GM19240 (cell line): Measurements from ENCODE around the gene TTC21A.
A peak's percentile ranks its signal among the peaks of the same experiment; 100 is the strongest.
"Not testable (repeated sequence)": the region's sequence is repeated elsewhere in the genome, so short reads cannot be mapped to it uniquely, and the experiment has no call there.

Source experiments
- DNase-seq: peaks from one replicate; pipeline ENCODE4 v3.0.0; 2011; ENCODE audit warnings: low spot score; ENCODE audit not compliant: insufficient read length

TTC21A gene, protein sequence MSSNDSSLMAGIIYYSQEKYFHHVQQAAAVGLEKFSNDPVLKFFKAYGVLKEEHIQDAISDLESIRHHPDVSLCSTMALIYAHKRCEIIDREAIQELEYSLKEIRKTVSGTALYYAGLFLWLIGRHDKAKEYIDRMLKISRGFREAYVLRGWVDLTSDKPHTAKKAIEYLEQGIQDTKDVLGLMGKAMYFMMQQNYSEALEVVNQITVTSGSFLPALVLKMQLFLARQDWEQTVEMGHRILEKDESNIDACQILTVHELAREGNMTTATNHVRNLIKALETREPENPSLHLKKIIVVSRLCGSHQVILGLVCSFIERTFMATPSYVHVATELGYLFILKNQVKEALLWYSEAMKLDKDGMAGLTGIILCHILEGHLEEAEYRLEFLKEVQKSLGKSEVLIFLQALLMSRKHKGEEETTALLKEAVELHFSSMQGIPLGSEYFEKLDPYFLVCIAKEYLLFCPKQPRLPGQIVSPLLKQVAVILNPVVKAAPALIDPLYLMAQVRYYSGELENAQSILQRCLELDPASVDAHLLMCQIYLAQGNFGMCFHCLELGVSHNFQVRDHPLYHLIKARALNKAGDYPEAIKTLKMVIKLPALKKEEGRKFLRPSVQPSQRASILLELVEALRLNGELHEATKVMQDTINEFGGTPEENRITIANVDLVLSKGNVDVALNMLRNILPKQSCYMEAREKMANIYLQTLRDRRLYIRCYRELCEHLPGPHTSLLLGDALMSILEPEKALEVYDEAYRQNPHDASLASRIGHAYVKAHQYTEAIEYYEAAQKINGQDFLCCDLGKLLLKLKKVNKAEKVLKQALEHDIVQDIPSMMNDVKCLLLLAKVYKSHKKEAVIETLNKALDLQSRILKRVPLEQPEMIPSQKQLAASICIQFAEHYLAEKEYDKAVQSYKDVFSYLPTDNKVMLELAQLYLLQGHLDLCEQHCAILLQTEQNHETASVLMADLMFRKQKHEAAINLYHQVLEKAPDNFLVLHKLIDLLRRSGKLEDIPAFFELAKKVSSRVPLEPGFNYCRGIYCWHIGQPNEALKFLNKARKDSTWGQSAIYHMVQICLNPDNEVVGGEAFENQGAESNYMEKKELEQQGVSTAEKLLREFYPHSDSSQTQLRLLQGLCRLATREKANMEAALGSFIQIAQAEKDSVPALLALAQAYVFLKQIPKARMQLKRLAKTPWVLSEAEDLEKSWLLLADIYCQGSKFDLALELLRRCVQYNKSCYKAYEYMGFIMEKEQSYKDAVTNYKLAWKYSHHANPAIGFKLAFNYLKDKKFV (N-terminal part only)

DNA sequence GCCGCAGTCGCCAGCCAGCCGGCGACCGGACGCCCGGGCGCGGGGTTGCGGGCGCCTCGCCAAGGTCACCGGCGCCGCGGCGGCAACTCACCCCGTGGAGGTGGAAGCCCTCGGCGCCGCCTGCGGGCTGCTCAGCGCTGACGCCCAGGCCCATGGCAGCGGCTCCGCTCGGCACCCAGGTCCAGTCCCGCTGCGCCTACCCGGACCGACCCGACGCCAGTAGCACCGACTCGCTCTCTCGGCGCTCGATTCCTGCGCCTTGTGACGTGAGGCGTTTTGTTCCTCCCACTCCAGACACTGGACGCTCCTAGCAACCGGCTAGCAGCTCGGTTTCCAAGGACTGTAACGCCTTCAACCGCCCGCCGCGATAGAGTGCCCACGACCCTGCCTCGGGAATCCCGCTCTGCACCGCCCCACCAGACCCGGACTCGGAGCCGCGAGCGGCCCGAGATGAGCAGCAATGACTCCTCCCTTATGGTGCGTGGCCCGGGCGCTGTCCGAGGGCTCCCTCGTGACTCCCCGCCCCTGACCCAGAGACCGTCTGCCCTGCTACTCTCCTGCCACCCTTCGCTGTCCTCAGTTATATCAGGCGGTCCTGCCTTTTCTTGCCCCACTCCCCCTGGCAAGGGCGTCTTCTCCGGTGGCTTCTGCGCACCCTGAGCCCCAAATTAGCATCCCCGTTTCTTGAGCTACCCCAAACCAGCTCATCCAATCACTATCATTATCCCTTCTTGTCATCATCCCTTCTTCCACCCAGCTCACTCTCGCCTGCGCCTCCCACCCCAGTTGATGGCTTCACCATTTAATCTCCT, at the start of gene TTC21A, which contains the start of gene GORASP1:
TSS of gene TTC21A (plus strand) at position 293 of the 812 bp plus-strand sequence. CDS start at position 451, 158 bp downstream.
TSS of gene GORASP1 (minus strand) at position 240 of the 812 bp plus-strand sequence. CDS start at position 154, 86 bp downstream.
- peak; percentile 63 for DNase-seq

DNA sequence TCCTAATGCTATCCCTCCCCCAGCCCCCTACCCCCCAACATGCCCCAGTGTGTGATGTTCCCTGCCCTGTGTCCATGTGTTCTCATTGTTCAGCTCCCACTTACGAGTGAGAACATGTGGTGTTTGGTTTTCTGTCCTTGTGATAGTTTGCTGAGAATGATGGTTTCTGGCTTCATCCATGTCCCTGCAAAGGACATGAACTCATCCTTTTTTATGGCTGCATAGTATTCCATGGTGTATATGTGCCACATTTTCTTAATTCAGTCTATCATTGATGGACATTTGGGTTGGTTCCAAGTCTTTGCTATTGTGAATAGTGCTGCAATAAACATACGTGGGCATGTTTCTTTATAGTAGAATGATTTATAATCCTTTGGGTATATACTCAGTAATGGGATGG, 46.3 kb upstream of the TTC21A start:
- not testable (repeated sequence) for DNase-seq

DNA sequence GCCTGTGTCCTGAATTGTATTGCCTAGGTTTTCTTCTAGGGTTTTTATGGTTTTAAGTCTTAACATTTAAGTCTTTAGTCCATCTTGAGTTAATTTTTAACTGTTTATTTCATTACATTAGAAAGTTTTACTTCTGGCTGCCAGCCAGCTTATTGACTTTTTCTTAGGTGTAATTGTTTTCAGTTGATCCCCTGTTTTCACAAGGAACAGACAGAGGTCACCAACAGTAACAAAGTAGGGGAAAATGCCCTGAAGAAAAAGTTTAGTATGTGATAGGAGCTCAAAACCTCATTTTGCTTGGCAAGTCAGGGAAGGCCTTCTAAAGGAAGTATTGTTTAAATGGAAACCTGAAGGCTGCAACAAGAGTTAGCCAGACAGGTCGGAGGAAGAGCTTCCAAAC, 45.3 kb upstream of the TTC21A start:
- DNase-seq: no peak

DNA sequence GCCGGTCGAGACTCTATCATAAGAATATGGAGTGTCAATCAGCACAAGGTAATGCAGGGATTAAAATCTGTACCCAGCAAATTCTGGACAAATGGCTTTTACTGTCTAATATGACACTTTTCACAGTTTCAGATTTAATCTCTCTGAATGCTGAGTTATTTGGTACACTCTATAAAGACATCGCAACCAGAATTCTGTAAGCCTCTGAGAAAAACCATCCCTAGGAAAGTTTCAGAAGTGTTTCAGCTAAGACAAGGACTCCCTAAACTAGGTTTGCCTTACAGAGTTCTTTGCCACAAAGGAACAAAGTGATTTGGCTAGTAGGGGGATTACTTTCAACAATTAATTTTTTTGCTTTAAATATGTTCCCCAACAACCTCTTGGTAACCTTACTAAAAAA, 44.3 kb upstream of the TTC21A start:
- no peak for DNase-seq

DNA sequence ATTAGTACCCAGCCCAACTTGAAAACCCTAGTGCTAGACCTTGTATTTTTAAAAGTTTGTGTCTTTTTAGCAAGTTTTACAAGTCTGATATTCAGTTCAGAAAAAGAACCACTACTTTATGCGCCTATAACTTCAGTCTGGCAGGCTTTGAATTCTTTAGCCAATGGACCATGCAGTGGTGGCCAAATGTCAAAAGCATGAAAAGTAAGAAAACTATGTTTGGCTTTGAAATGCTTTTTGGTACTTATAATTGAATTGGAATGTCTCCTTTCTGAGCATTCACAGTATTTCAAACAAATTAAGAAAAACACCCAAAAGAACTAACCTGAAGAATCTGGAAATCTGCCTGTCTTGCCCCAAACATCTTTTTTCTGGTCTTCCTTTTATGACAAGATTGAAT, 42.8 kb upstream of the TTC21A start:
- DNase-seq: no peak

DNA sequence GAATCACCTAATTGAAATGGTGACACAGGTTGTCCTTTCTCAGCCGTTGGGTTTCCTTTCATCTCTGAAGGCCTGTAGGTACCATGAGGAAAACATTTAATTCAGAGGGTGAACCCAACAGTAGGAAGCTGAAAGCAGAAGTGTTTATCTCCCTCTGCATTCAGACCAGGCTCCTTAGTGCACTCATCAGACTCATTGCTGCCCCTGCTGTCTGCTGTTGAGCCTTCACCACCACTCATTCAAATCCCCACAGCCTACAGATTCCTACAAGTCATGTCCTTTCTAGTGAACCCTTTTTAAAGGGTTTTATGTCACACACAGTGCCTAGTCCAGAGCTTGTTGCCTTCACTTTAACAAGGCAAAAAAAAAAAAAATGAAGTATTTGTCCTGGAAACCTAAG, 42.3 kb upstream of the TTC21A start:
- peak; percentile 30 for DNase-seq

DNA sequence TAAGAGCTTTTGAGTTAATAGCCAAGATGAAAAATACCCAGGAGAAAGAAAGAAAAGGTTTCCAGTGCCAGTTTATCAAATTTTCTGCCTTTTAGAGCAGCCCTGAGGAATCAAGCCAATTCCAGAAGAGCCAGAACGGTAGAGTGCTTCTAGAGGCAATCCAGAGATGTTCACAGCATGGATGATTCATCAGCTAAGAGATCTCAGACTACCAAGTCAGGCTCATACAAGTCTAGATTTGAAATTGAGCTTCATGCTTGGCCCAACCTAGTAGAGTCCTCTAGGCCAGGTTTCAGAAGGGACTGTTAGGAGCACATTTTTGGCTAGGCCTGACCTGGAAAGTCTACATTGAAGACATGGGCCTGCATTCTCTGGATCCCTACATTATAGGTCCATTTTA, 40.2 kb upstream of the TTC21A start:
- no peak for DNase-seq

DNA sequence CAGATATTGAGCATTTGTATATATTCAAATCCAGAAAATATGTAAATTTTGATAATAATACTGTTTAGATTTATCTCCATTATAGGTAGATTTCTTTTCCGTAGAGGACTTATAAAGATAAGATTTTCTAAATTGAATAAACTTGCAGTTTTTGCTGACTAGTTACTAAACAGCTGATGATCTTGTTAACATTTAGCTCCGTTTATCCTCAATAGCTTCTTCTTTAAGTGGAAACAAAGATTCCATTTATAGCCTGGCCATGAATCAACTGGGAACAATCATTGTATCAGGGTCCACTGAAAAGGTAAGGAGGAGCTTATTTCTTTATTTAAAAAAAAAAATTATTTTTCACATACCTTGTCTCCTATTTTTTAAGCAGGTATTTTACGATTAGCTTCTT, 38.9 kb upstream of the TTC21A start:
- DNase-seq: no peak

DNA sequence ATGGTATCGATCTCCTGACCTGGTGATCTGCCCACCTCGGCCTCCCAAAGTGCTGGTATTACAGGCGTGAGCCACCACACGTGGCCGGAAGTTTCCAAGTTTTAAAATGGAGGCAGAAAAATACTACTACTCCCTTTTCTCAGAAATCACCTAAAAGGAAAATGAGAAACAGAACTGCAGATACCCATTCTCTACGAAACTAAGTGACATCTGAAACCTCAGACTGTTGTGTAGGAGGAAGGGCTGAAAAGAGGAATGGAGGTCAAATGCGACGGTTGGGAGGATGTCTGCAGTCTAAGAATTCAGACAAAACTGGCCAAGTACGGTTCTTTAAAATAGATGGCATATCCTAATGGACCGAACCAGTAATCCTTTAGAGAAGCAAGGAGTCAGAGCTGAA, 31.6 kb upstream of the TTC21A start:
- DNase-seq: no peak

DNA sequence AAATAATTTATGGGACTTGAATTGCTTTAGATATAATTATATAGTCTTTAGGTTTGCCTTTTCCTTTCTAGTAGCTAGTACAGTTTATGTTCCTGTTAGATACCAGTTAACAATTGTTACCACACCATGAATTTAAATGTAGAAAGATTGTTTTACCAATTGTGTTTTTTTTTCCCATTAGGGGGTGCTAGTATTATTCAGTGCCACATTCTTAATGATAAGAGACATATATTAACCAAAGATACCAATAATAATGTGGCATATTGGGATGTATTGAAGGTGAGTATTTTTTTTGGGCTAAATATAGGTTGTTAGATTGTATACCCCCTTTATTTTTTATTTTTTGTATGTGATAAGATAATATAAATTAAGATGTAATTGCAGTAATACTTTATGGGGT, 27.9 kb upstream of the TTC21A start:
- no peak for DNase-seq

DNA sequence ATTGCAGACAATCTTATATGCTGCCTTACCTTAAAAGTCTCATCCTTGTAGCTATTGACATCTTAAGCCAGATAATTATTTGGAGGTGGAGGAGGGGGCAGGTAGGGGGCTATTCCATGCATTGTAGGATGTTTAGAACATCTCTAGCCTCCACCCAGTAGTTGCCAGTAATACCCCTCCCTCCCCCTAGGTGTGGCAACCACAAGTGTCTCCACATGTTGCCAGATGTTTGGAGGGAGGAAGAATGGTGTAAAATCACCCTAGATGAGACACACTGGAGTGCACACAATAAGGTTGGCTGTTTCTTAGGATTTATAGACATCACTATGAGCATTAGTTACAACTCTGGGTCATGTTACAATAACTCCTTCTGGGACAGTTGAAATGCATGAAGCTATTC, 27.5 kb upstream of the TTC21A start:
- DNase-seq: no peak

DNA sequence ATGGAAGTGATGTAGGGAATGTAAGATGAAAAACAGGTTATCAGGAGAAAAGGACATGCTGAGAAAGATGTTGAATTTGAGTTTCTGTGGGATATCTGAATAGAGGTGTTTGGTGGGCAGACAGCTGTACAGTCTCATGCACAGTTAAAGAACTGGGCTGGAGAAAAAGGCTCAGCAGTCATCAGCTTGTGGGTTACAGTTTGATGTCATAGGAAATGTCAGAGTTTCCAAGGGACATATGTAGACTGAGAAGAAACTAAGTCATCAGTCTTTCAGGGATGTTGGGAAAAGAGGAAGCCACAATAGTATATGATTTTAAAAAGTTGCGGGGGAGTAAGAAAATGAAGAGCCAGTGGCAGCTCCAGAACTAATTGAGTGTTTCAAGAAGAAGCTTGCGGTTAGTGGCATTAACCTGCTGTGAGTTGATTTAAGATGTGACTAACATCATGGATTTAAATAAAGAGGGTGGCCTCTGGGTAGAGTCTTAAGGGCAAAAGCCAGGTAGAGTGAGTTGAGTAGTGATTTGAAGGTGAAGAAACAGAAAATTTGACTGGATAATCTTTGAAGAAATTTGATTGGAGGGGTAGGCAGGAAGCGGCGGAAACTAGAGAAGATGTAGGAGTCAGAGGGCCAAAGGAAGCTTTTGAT, 24.7 kb upstream of the TTC21A start:
- no peak for DNase-seq

DNA sequence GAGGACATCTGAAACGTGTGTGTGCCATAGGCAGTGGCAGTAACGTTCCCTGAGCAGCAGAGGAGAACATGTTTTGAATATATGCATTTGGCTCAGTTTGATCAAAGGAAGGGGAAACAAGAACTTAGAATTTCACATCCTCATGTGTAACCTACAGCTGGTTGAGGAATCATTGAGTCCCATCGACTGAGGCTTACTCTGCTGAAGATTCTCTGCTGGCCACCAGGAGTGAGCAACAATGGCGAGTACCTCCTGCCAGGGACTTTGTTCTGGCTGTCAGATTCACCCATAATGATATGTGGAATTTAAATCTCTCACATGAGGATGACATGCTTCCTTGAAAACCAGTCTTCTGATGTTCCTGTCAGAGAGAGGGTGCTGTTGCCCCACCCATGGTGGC, 21.3 kb upstream of the TTC21A start:
- no peak for DNase-seq

DNA sequence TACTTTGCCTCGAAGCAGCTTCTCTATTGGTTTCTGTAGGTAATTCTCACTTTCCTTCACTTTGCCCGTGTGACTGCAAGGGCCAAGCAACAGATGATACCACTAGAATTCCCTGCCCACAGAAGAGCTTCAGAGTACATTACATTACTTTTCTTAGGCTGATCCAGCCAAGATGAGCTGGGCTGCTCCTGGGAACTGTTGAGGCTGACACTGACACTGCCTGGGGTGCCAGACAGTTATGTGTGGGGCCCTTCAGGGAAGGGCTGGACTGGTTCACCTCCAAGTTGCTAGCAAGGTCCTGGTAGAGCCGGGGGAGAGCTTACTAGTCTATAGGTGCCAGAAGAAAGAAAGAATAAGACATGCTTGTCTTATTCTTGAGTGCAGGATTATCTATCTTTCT, 19.0 kb upstream of the TTC21A start:
- no peak for DNase-seq

DNA sequence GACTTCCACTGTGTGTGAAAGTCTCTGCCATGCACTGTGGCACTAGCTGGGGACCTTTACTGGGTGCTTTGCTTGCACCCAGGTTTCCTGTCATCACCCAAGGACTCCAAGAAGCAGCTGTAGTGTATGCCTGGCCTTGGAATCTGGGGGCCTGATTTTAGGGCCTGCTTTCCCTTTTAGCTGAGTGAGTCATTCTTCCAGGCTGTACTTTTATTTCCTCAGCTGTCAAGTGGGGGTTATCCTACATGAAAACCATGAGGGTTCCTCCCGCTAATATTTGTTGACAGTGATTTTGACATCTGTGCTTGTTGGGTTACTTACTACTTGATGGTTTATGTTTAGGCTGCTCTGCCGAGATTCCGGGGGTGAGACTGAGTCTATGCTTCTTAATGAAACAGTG, 18.6 kb upstream of the TTC21A start:
- DNase-seq: no peak

DNA sequence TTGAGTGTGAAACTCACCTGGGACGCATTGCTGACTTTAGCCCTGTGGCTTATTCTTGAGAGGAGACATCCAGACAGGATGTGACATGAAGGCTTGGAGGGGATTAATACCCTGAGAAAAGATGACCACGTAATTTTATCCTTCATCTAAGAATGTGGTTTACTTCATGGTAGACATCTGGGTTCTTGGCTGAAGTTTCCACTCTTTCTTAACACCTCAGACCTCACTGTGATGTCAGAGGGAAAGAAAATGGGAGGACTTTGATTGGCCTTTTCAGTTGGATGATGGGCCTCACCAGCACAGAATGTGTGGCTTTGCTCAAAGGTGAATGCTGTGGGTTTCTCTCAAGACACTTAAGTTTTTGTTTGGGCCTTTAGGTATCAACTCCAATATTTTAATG, 16.6 kb upstream of the TTC21A start:
- no peak for DNase-seq

DNA sequence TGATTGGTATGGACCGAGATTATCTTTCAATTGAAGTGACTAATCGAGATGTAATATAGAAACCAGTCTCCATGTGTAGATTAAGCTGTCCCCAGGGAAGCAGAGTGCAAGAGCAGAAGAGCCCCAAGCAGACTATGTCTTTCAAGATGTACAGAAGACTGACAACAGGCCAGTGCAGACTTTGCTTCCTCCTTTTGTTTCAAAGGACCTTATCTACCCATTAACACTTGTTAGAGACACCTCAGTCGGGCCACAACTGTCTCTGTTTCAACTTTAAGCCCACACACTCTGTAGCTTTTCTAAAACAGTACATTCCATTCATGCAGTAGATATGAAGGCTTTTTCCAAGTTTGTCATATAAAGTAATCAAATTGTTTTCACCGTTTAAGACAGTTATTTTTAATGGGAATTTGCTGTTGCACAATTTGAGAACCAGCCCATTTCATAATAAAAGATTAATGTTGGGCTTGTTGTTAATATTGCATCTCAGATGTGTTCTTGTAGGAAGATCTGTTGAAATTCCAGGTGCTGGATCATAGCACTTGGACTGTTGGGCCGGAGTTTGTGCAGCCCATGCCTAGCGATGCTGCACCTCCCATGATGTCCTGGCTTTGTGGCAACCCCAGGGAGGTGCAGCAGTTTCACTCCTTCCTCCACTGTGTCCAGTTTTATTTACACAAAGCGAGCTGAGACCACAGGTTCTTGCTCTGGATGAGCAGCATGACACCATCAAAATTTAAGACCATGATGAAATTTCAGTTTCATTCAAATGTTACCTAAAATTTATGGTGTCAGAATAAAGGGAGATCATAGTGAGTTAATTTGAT, 12.4 kb upstream of the TTC21A start:
- no peak for DNase-seq

DNA sequence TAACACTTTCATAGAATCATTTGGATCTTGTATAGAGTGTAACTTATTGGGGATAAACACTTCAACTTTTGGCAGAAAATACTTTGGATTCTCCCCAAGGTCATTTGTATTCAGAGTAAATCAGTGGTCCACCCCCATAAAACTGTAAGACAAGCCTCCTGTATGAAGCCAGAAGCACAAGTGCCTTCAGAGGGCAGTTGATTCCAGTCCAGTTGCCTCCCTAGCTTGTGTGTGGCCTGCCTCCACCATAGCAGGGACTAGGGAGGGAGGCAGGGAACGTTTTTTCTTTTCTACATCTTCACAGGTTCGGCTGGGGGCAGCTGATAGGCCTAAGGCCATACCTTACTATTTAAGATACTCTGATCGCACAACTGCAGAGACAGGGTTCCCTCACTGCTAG, 11.7 kb upstream of the TTC21A start:
- no peak for DNase-seq

DNA sequence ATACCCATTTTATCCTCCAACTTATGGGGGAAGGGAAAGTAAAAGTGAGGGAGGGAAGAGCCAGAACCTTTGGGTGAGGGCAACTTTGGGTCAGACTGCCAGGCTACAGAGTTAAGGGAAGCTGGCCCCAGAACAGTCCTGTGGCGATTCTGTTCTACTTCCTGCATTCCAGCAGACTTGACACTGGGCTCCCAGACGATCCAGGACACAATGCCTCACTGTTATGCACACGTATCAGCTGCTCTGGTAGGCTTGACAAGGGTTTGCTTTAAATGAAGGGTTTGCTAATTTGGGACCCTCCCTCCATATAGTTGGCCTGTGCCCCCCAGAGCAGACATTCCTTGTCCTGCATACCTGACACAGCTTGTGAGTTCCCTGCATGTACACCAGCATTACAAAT, 10.7 kb upstream of the TTC21A start:
- DNase-seq: no peak
